Activated CD4-positive, CD25-positive, alpha-beta regulatory T cell treated with anti-CD3 and anti-CD28 coated beads, Interleukin-2, amount 50 U/mL, for 16 hours (primary cell): Measurements from ENCODE around the gene HBD.
"Not testable (repeated sequence)": the region's sequence is repeated elsewhere in the genome, so short reads cannot be mapped to it uniquely, and the experiment has no call there.

Source experiments
- DNase-seq: peaks from one replicate; pipeline ENCODE4 v3.0.0-alpha.2; 2020; ENCODE audit warnings: low read depth, low spot score

HBD gene

GRCh38 chr11:5234381-5234834, at the start of gene HBD:
Gene HBD, minus strand, starts transcription at chr11:5234483. Its CDS starts 50 bp downstream, at chr11:5234433.
- DNase-seq = no peak

GRCh38 chr11:5283882-5284281, 49.6 kb upstream of the HBD start:
- no peak for DNase-seq

- no peak for DNase-seq
Observed at GRCh38 chr11:5283086-5283485, 48.8 kb upstream of the HBD start.

- DNase-seq = no peak
Observed at GRCh38 chr11:5282628-5283027, 48.3 kb upstream of the HBD start.

GRCh38 chr11:5281596-5281995, 47.3 kb upstream of the HBD start:
- DNase-seq = no peak

- no peak for DNase-seq
Observed at GRCh38 chr11:5280582-5281102, 46.4 kb upstream of the HBD start.

GRCh38 chr11:5279471-5280090, 45.3 kb upstream of the HBD start:
- no peak for DNase-seq

GRCh38 chr11:5277807-5278382, 43.6 kb upstream of the HBD start:
- no peak for DNase-seq

GRCh38 chr11:5276697-5277096, 42.4 kb upstream of the HBD start:
- DNase-seq = no peak

- DNase-seq = no peak
Observed at GRCh38 chr11:5275369-5276110, 41.3 kb upstream of the HBD start.

GRCh38 chr11:5274395-5274794, 40.1 kb upstream of the HBD start:
- DNase-seq = no peak

GRCh38 chr11:5272395-5273017, 38.2 kb upstream of the HBD start:
- DNase-seq = no peak

- no peak for DNase-seq
Observed at GRCh38 chr11:5269715-5270147, 35.4 kb upstream of the HBD start, which contains the start of gene HBE1. Gene HBE1, minus strand, starts transcription at chr11:5269945. Its CDS starts 55 bp downstream, at chr11:5269890.

GRCh38 chr11:5267033-5267563, 32.8 kb upstream of the HBD start:
- no peak for DNase-seq

GRCh38 chr11:5266609-5267008, 32.3 kb upstream of the HBD start:
- no peak for DNase-seq

GRCh38 chr11:5265832-5266231, 31.5 kb upstream of the HBD start:
- no peak for DNase-seq

- DNase-seq = no peak
Observed at GRCh38 chr11:5258543-5259262, 24.4 kb upstream of the HBD start.

GRCh38 chr11:5257296-5257695, 23.0 kb upstream of the HBD start:
- DNase-seq = no peak

- not testable (repeated sequence) for DNase-seq
Observed at GRCh38 chr11:5254646-5255413, 20.5 kb upstream of the HBD start, which contains the start of gene HBG2. Gene HBG2, minus strand, starts transcription at chr11:5254781. Its CDS starts 53 bp downstream, at chr11:5254728.

GRCh38 chr11:5254023-5254422, 19.7 kb upstream of the HBD start:
- not testable (repeated sequence) for DNase-seq
